HCT116 (cell line): Measurements from ENCODE around the gene TRERF1. TPM values are rescaled to one million over a fixed set of nuclear protein-coding genes. Genes with fewer than 3 reads are reported as not detected.

Experiments
- ATAC-seq: fragments of 200-7000 bp; cut with Tn5 transposase; 2 replicates; pipeline ENCODE4 v1.9.1; 2020; ENCODE audit warnings: mild to moderate bottlenecking, moderate library complexity
- BruUV-seq: library from RNA; stranded (reverse); fragments of 400-500 nt; replicated peaks from 2 replicates; lab custom pipeline; 2021; lab: Mats Ljungman, UMichigan
- CTCF ChIA-PET: fragments of 300-600 bp; sonication (Branson Sonifier 250); formaldehyde crosslinking; loops from one replicate; lab custom pipeline; 2021; ENCODE audit warnings: antibody characterized with exemption; lab: Charles Lee
- POLR2A ChIA-PET: fragments of 300-600, 350-600 bp; sonication (Branson Sonifier 250); formaldehyde crosslinking; loops from one replicate; lab custom pipeline; 2021; ENCODE audit warnings: antibody characterized with exemption; lab: Charles Lee
- RAD21 ChIA-PET, 2 experiments: fragments of 300-600 bp; sonication (Branson Sonifier 250); formaldehyde crosslinking; loops; one replicate each; lab custom pipeline; 2023; ENCODE audit warnings: low total read pairs in 2 of 2; ENCODE audit not compliant: uncharacterized antibody in 2 of 2, unreplicated experiment in 2 of 2, low non-redundant PET in 1 of 2; lab: Charles Lee
- DNase-seq: peaks from one replicate; pipeline ENCODE4 v3.0.0-alpha.2; 2010; ENCODE audit warnings: low read depth, low spot score
- H2AFZ ChIP-seq: fragments of 200-600 bp; shearing (Covaris generic), sonication (generic); 2 replicates; pipeline ENCODE4 v1.6.1; 2017; ENCODE audit warnings: low read depth, mixed run types, mixed read lengths, antibody characterized with exemption, low read length; ENCODE audit not compliant: poor library complexity, severe bottlenecking
- H3K27ac ChIP-seq: 2 replicates; pipeline ENCODE4 v1.5.1; 2012; ENCODE audit warnings: low read depth, low read length
- H3K27me3 ChIP-seq: fragments of 200-600 bp; sonication (generic); 2 replicates; pipeline ENCODE4 v1.6.1; 2016; ENCODE audit warnings: mixed run types, low read length, mixed read lengths; ENCODE audit not compliant: insufficient read depth
- H3K36me3 ChIP-seq, 2 experiments: fragments of 200-500 bp in 1 of 2; fragments of 200-600 bp in 1 of 2; sonication (Bioruptor generic) in 1 of 2; sonication (generic) in 1 of 2; 2 replicates each; pipeline versions ENCODE4 v1.5.1 to v1.6.1; 2014 to 2016; ENCODE audit warnings: low read length in 2 of 2, inconsistent platforms in 1 of 2, mixed read lengths in 1 of 2, mixed run types in 1 of 2; ENCODE audit not compliant: insufficient read depth in 2 of 2, control insufficient read depth in 1 of 2
- H3K4me1 ChIP-seq, 2 experiments: fragments of 200-600 bp in 1 of 2; sonication (generic) in 1 of 2; 2 replicates each; pipeline versions ENCODE4 v1.5.1 to v1.6.1; 2012 to 2017; ENCODE audit warnings: low read length in 2 of 2, inconsistent platforms in 1 of 2, mild to moderate bottlenecking in 1 of 2, mixed read lengths in 1 of 2, mixed run types in 1 of 2, moderate library complexity in 1 of 2; ENCODE audit not compliant: insufficient read depth in 2 of 2, control insufficient read depth in 1 of 2
- H3K4me2 ChIP-seq: fragments of 200-600 bp; sonication (generic); 2 replicates; pipeline ENCODE4 v1.6.1; 2017; ENCODE audit warnings: mixed run types, low read length, mixed read lengths
- H3K4me3 ChIP-seq, 2 experiments: fragments of 200-600 bp in 1 of 2; sonication (generic) in 1 of 2; replicated peaks in 1 of 2; 2 replicates each; pipeline ENCODE4 v1.5.1; 2011 to 2016; ENCODE audit warnings: low read length in 2 of 2, control low read depth in 1 of 2, low read depth in 1 of 2, mild to moderate bottlenecking in 1 of 2, mixed read lengths in 1 of 2, mixed run types in 1 of 2
- H3K79me2 ChIP-seq: fragments of 200-600 bp; sonication (generic); 2 replicates; pipeline ENCODE4 v1.6.1; 2017; ENCODE audit warnings: mild to moderate bottlenecking, mixed run types, low read length, moderate library complexity, mixed read lengths; ENCODE audit not compliant: insufficient read depth
- H3K9ac ChIP-seq: fragments of 200-600 bp; sonication (generic); 2 replicates; pipeline ENCODE4 v1.6.1; 2016; ENCODE audit warnings: low read length, mixed read lengths
- H3K9me2 ChIP-seq: fragments of 200-600 bp; sonication (generic), shearing (Covaris generic); 2 replicates; pipeline ENCODE4 v1.6.1; 2017; ENCODE audit warnings: mixed run types, mild to moderate bottlenecking, moderate library complexity; ENCODE audit not compliant: insufficient read depth
- H3K9me3 ChIP-seq, 2 experiments: fragments of 200-500 bp in 1 of 2; fragments of 200-600 bp in 1 of 2; sonication (Bioruptor generic) in 1 of 2; sonication (generic) in 1 of 2; 2 replicates each; pipeline ENCODE4 v1.6.1; 2014 to 2017; ENCODE audit warnings: low read length in 2 of 2, mixed read lengths in 2 of 2, inconsistent platforms in 1 of 2, low read depth in 1 of 2, mild to moderate bottlenecking in 1 of 2, mixed run types in 1 of 2, moderate library complexity in 1 of 2; ENCODE audit not compliant: control insufficient read depth in 1 of 2, insufficient read depth in 1 of 2
- H4K20me1 ChIP-seq: fragments of 200-600 bp; sonication (generic), shearing (Covaris generic); 2 replicates; pipeline ENCODE4 v1.6.1; 2017; ENCODE audit warnings: mixed run types, mild to moderate bottlenecking, moderate library complexity; ENCODE audit not compliant: insufficient read depth
- CBX3 ChIP-seq: IDR thresholded peaks from 2 replicates; pipeline ENCODE4 v1.6.1; 2012; ENCODE audit warnings: low read depth
- CEBPB ChIP-seq: IDR thresholded peaks from 2 replicates; pipeline ENCODE4 v1.6.1; 2012; ENCODE audit warnings: low read depth
- ELF1 ChIP-seq: IDR thresholded peaks from 2 replicates; pipeline ENCODE4 v1.6.1; 2012; ENCODE audit warnings: low read depth, borderline replicate concordance
- EZH2 ChIP-seq: fragments of 200-600 bp; sonication (generic); IDR thresholded peaks from 2 replicates; pipeline ENCODE4 v1.6.1; 2017; ENCODE audit warnings: antibody characterized with exemption, mixed run types
- EZH2phosphoT487 ChIP-seq: fragments of 200-600 bp; IDR thresholded peaks from 2 replicates; pipeline ENCODE4 v1.6.1; 2018; ENCODE audit warnings: antibody characterized with exemption, borderline replicate concordance
- FOSL1 ChIP-seq: IDR thresholded peaks from 2 replicates; pipeline ENCODE4 v1.6.1; 2012; ENCODE audit warnings: low read depth
- POLR2A ChIP-seq: IDR thresholded peaks from 2 replicates; pipeline ENCODE4 v1.7.0; 2011; ENCODE audit warnings: borderline replicate concordance; ENCODE audit not compliant: insufficient read depth, insufficient read length; ENCODE audit errors: extremely low read depth
- RAD21 ChIP-seq: IDR thresholded peaks from 2 replicates; pipeline ENCODE4 v1.6.1; 2012; ENCODE audit warnings: low read depth, mild to moderate bottlenecking
- SIN3A ChIP-seq: IDR thresholded peaks from 2 replicates; pipeline ENCODE4 v1.6.1; 2012; ENCODE audit warnings: low read depth
- SRF ChIP-seq: IDR thresholded peaks from 2 replicates; pipeline ENCODE4 v1.6.1; 2012; ENCODE audit warnings: low read depth
- TCF7L2 ChIP-seq: IDR thresholded peaks from 2 replicates; pipeline ENCODE4 v1.7.0; 2011; ENCODE audit warnings: borderline replicate concordance, inconsistent platforms; ENCODE audit not compliant: insufficient read depth, insufficient read length; ENCODE audit errors: extremely low read depth
- YY1 ChIP-seq: IDR thresholded peaks from 2 replicates; pipeline ENCODE4 v1.6.1; 2011; ENCODE audit warnings: low read length, low read depth, moderate library complexity, mild to moderate bottlenecking; ENCODE audit not compliant: insufficient replicate concordance; ENCODE audit errors: extremely low read depth
- ZFX ChIP-seq: fragments of 450-650 bp; IDR thresholded peaks from 2 replicates; pipeline ENCODE4 v1.6.1; 2017
- ZNF274 ChIP-seq: fragments of 200-500 bp; sonication (Bioruptor generic); IDR thresholded peaks from 2 replicates; pipeline ENCODE4 v1.6.1; 2014; ENCODE audit warnings: mild to moderate bottlenecking, low read depth, low read length, inconsistent platforms
- intact Hi-C: fragments of 100-400 bp; cut with micrococcal nuclease; formaldehyde crosslinking; loops from 2 replicates; pipeline ENCODE4 v1.10.0; 2022
- total RNA-seq: library from RNA; stranded (reverse); gene quantifications from one replicate; pipeline ENCODE4 v1.2.1, GENCODE V29; 2021; ENCODE audit not compliant: unreplicated experiment
- TF ChIP-seq, protein P1 (sequence below): IDR thresholded peaks from 2 replicates; pipeline ENCODE4 v1.6.1; 2012
- TF ChIP-seq, protein P2 (sequence below): IDR thresholded peaks from 2 replicates; pipeline ENCODE4 v1.6.1; 2012
- TF ChIP-seq, protein P3 (sequence below): IDR thresholded peaks from 2 replicates; pipeline ENCODE4 v1.6.1; 2011; ENCODE audit warnings: mild to moderate bottlenecking, low read length, moderate library complexity; ENCODE audit not compliant: insufficient replicate concordance; ENCODE audit errors: extremely low read depth
- TF ChIP-seq, protein P4 (sequence below): IDR thresholded peaks from 2 replicates; pipeline ENCODE4 v1.6.1; 2012; ENCODE audit warnings: low read depth

TRERF1 gene
- total RNA-seq, 1 experiment from 2014 or later, result 12.4 TPM

DNA sequence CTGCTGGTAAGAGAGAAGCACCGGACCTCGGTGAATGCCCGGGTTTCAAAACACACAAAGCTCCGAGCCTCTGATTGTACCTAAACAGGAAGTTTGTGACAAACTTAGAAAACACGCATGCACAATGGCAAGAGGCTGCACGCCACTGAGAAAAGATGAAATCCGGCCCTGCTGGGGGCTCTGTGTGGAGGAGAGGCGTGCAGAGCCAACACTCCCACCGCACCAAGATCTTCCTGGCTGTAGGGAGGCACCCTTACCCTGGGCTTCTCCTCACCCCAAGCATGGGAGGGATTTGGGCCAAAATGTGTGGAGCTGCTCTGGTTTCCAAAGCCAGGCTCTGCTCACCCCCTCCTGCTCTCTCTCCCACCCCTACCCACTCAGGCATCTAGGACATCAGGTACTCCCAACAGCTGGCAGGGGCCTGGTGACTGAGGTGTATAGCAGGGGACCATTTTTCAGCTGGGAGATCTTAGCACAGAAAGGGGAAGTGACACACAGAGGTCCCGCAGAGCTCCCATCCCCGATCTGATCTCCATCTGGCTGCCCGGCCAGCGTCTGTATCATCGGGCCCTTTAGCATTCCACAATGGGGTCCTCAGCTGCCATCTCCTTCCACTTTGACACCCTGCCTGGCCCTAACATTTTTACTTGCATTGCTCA lies 84.2 kb downstream of the TRERF1 start:
- BruUV-seq, result no TSS peak
- no peaks in the 10 kb centered on the region for H3K79me2 ChIP-seq
- H3K9me2 ChIP-seq, result no peaks in the 10 kb centered on the region
- H3K4me1 ChIP-seq, result peaks cover 12 to 35% of the 10 kb centered on the region in 2 experiments; a peak in 3 of 4 replicates
- DNase-seq (no peak), ATAC-seq (no peak)
- CTCF ChIA-PET, result no interaction called here
- TF ChIP-seq ZNF274, result no peak
- no peak for TF ChIP-seq SIN3A
- TF ChIP-seq, protein P1, sequence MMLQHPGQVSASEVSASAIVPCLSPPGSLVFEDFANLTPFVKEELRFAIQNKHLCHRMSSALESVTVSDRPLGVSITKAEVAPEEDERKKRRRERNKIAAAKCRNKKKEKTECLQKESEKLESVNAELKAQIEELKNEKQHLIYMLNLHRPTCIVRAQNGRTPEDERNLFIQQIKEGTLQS, result no peak
- no peak for TF ChIP-seq SRF
- TF ChIP-seq POLR2A, result no peak
- TF ChIP-seq, protein P2, sequence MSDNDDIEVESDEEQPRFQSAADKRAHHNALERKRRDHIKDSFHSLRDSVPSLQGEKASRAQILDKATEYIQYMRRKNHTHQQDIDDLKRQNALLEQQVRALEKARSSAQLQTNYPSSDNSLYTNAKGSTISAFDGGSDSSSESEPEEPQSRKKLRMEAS, result no peak
- TF ChIP-seq FOSL1, result no peak
- no peak for TF ChIP-seq EZH2
- no peak for TF ChIP-seq EZH2phosphoT487
- TF ChIP-seq ZFX, result no peak
- TF ChIP-seq TCF7L2, result no peak
- TF ChIP-seq ELF1, result no peak
- no peak for TF ChIP-seq YY1
- TF ChIP-seq CEBPB, result no peak
- TF ChIP-seq, protein P3, sequence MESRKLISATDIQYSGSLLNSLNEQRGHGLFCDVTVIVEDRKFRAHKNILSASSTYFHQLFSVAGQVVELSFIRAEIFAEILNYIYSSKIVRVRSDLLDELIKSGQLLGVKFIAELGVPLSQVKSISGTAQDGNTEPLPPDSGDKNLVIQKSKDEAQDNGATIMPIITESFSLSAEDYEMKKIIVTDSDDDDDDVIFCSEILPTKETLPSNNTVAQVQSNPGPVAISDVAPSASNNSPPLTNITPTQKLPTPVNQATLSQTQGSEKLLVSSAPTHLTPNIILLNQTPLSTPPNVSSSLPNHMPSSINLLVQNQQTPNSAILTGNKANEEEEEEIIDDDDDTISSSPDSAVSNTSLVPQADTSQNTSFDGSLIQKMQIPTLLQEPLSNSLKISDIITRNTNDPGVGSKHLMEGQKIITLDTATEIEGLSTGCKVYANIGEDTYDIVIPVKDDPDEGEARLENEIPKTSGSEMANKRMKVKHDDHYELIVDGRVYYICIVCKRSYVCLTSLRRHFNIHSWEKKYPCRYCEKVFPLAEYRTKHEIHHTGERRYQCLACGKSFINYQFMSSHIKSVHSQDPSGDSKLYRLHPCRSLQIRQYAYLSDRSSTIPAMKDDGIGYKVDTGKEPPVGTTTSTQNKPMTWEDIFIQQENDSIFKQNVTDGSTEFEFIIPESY, result no peak
- no peak for TF ChIP-seq CBX3
- no peak for TF ChIP-seq RAD21
- TF ChIP-seq, protein P4, sequence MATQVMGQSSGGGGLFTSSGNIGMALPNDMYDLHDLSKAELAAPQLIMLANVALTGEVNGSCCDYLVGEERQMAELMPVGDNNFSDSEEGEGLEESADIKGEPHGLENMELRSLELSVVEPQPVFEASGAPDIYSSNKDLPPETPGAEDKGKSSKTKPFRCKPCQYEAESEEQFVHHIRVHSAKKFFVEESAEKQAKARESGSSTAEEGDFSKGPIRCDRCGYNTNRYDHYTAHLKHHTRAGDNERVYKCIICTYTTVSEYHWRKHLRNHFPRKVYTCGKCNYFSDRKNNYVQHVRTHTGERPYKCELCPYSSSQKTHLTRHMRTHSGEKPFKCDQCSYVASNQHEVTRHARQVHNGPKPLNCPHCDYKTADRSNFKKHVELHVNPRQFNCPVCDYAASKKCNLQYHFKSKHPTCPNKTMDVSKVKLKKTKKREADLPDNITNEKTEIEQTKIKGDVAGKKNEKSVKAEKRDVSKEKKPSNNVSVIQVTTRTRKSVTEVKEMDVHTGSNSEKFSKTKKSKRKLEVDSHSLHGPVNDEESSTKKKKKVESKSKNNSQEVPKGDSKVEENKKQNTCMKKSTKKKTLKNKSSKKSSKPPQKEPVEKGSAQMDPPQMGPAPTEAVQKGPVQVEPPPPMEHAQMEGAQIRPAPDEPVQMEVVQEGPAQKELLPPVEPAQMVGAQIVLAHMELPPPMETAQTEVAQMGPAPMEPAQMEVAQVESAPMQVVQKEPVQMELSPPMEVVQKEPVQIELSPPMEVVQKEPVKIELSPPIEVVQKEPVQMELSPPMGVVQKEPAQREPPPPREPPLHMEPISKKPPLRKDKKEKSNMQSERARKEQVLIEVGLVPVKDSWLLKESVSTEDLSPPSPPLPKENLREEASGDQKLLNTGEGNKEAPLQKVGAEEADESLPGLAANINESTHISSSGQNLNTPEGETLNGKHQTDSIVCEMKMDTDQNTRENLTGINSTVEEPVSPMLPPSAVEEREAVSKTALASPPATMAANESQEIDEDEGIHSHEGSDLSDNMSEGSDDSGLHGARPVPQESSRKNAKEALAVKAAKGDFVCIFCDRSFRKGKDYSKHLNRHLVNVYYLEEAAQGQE, result no peak
- TF ChIP-seq, all 23 proteins: peak for 0
- Histone ChIP-seq H3K9ac (no peak overlapping the region), H3K27ac (no peak overlapping the region), H3K4me2 (no peak overlapping the region), H3K36me3 (no peaks in the 10 kb centered on the region), H3K9me3 (no peaks in the 10 kb centered on the region), H4K20me1 (no peaks in the 10 kb centered on the region), H3K27me3 (no peaks in the 10 kb centered on the region), H2AFZ (no peak overlapping the region), H3K4me3 (no peak overlapping the region)
- POLR2A ChIA-PET, result no interaction called here
- intact Hi-C loops, result no loop called here
- RAD21 ChIA-PET, result no interaction called here
